KMS-11 (cell line): ENCODE data around the gene GRAMD2B.

Experiments used
- H2AFZ ChIP-seq: fragments of 200-600 bp; sonication (generic); 2 replicates; pipeline ENCODE4 v1.6.1; 2016; ENCODE audit warnings: antibody characterized with exemption, mixed run types, low read depth
- H3K27ac ChIP-seq: fragments of 200-600 bp; sonication (generic); 2 replicates; pipeline ENCODE4 v1.6.1; 2016; ENCODE audit warnings: mild to moderate bottlenecking, mixed run types
- H3K27me3 ChIP-seq: fragments of 200-600 bp; sonication (generic); 2 replicates; pipeline ENCODE4 v1.6.1; 2017; ENCODE audit warnings: mild to moderate bottlenecking, low read depth, mixed run types, moderate library complexity; ENCODE audit not compliant: insufficient read depth
- H3K36me3 ChIP-seq: fragments of 200-600 bp; sonication (generic); 2 replicates; pipeline ENCODE4 v1.6.1; 2017; ENCODE audit warnings: mild to moderate bottlenecking, mixed run types; ENCODE audit not compliant: insufficient read depth
- H3K4me1 ChIP-seq: fragments of 200-600 bp; sonication (generic); 2 replicates; pipeline ENCODE4 v1.6.1; 2016; ENCODE audit warnings: mild to moderate bottlenecking, low read depth, mixed run types; ENCODE audit not compliant: poor library complexity, severe bottlenecking
- H3K4me2 ChIP-seq: fragments of 200-600 bp; sonication (generic); 2 replicates; pipeline ENCODE4 v1.7.0; 2016; ENCODE audit warnings: mild to moderate bottlenecking, mixed run types
- H3K4me3 ChIP-seq: fragments of 200-600 bp; sonication (generic); IDR thresholded peaks from 2 replicates; pipeline ENCODE4 v1.6.1; 2017; ENCODE audit warnings: low read depth, low read length, mixed read lengths; ENCODE audit not compliant: insufficient read depth
- H3K79me2 ChIP-seq: fragments of 200-600 bp; sonication (generic); 2 replicates; pipeline ENCODE4 v1.6.1; 2016; ENCODE audit warnings: low read depth, mixed run types; ENCODE audit not compliant: insufficient read depth
- H3K9ac ChIP-seq: fragments of 200-600 bp; sonication (generic); 2 replicates; pipeline ENCODE4 v1.6.1; 2016; ENCODE audit warnings: mild to moderate bottlenecking, mixed run types
- H4K20me1 ChIP-seq: fragments of 200-600 bp; sonication (generic); 2 replicates; pipeline ENCODE4 v1.6.1; 2016; ENCODE audit warnings: mild to moderate bottlenecking, mixed run types; ENCODE audit not compliant: insufficient read depth
- TF ChIP-seq, protein P1 (sequence below): fragments of 200-600 bp; sonication (generic); conservative IDR thresholded peaks from 2 replicates; pipeline ENCODE4 v1.6.1; 2017; ENCODE audit warnings: low read depth, mild to moderate bottlenecking, antibody characterized with exemption, low read length, moderate library complexity, mixed read lengths

The GRAMD2B gene

GRCh38 chr5:126402621-126403555 lies 20.3 kb upstream of the GRAMD2B start:
- H3K27me3 ChIP-seq: no peaks in the 10 kb centered on the region
- TF ChIP-seq, protein P1, sequence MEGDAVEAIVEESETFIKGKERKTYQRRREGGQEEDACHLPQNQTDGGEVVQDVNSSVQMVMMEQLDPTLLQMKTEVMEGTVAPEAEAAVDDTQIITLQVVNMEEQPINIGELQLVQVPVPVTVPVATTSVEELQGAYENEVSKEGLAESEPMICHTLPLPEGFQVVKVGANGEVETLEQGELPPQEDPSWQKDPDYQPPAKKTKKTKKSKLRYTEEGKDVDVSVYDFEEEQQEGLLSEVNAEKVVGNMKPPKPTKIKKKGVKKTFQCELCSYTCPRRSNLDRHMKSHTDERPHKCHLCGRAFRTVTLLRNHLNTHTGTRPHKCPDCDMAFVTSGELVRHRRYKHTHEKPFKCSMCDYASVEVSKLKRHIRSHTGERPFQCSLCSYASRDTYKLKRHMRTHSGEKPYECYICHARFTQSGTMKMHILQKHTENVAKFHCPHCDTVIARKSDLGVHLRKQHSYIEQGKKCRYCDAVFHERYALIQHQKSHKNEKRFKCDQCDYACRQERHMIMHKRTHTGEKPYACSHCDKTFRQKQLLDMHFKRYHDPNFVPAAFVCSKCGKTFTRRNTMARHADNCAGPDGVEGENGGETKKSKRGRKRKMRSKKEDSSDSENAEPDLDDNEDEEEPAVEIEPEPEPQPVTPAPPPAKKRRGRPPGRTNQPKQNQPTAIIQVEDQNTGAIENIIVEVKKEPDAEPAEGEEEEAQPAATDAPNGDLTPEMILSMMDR: no peak
- no peak overlapping the region for H3K4me2 ChIP-seq
- no peak overlapping the region for H3K9ac ChIP-seq
- H3K4me3 ChIP-seq: no peak overlapping the region
- H3K27ac ChIP-seq: no peak overlapping the region
- no peaks in the 10 kb centered on the region for H3K79me2 ChIP-seq
- H3K36me3 ChIP-seq: no peaks in the 10 kb centered on the region
- H4K20me1 ChIP-seq: no peaks in the 10 kb centered on the region
- no peaks in the 10 kb centered on the region for H3K4me1 ChIP-seq
- H2AFZ ChIP-seq: no peak overlapping the region

- Histone ChIP-seq H3K27me3 (no peaks in the 10 kb centered on the region), H3K4me1 (no peaks in the 10 kb centered on the region), H3K4me3 (no peak overlapping the region), H4K20me1 (no peaks in the 10 kb centered on the region), H3K36me3 (no peaks in the 10 kb centered on the region), H2AFZ (no peak overlapping the region), H3K27ac (no peak overlapping the region), H3K4me2 (no peak overlapping the region), H3K79me2 (no peaks in the 10 kb centered on the region), H3K9ac (no peak overlapping the region)
- TF ChIP-seq, protein P1: no peak
Measured at GRCh38 chr5:126403876-126404275, 19.3 kb upstream of the GRAMD2B start.

DNA sequence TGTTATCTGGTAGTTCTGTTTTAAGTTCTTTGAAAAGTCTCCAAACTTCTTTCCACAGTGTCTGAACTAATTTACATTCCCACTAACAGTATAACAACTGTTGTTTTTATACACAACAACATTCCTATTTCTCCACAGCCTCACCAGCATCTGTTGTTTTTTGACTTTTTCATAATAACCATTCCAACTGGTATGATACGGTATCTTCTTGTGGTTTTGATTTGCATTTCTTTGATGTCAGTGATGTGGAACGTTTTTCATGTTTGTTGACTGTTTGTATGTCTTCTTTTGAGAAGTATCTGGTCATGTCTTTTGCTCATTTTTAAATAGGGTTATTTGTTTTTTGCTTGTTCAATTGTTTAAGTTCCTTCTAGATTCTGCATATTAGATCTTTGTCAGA lies 12.6 kb upstream of the GRAMD2B start:
- Histone ChIP-seq H3K27me3 (no peaks in the 10 kb centered on the region), H3K9ac (no peak overlapping the region), H3K27ac (no peak overlapping the region), H3K36me3 (no peaks in the 10 kb centered on the region), H3K79me2 (no peaks in the 10 kb centered on the region), H3K4me1 (no peaks in the 10 kb centered on the region), H3K4me3 (no peak overlapping the region), H2AFZ (no peak overlapping the region), H4K20me1 (no peaks in the 10 kb centered on the region), H3K4me2 (no peak overlapping the region)
- TF ChIP-seq, protein P1: no peak

DNA sequence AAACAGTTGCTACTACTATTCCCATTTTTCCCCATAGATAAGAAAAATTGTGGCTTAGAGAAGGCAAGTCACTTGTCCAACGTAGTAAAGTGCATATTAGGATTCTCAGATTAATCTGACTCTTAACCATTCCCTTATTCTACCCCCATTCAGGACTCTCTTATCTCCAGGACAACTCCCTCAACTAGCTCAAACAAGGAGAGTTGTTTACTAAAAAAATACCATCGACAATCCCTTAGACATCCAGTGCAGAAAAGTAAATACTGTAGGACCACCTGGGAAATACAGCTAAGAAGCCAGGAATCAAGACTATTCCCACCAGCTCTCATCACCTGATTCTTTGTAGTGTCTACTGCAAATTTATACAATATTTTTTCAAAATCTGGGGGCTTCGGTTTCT lies 9.4 kb upstream of the GRAMD2B start:
- H3K4me1 ChIP-seq: no peaks in the 10 kb centered on the region
- no peaks in the 10 kb centered on the region for H4K20me1 ChIP-seq
- H3K27ac ChIP-seq: no peak overlapping the region
- no peak overlapping the region for H3K4me3 ChIP-seq
- no peak overlapping the region for H2AFZ ChIP-seq
- TF ChIP-seq, protein P1: no peak
- no peaks in the 10 kb centered on the region for H3K27me3 ChIP-seq
- no peaks in the 10 kb centered on the region for H3K79me2 ChIP-seq
- H3K9ac ChIP-seq: no peak overlapping the region
- H3K4me2 ChIP-seq: no peak overlapping the region
- no peaks in the 10 kb centered on the region for H3K36me3 ChIP-seq
